ENCODE data around the gene ZNF423. TPM values are rescaled to one million over a fixed set of nuclear protein-coding genes. Genes with fewer than 3 reads are reported as not detected.

ZNF423 gene
- polyA plus RNA-seq, 1 donor from 2014 or later = 4.5 TPM

- no peak for TF ChIP-seq EP300 (conservative IDR thresholded peaks at IDR 0.05; ENCODE audit: poor library complexity, severe bottlenecking)
- TF ChIP-seq MXI1 (conservative IDR thresholded peaks at IDR 0.05; ENCODE audit: poor library complexity, severe bottlenecking) = no peak
- TF ChIP-seq RAD21 (conservative IDR thresholded peaks at IDR 0.05) = no peak
- no peak for TF ChIP-seq EZH2 (IDR thresholded peaks at IDR 0.05; ENCODE audit: borderline replicate concordance, insufficient read depth, low read length, poor library complexity, severe bottlenecking)
- no peak for TF ChIP-seq POLR2AphosphoS5 (IDR thresholded peaks at IDR 0.05)
- no peak for TF ChIP-seq SMC3 (conservative IDR thresholded peaks at IDR 0.05; ENCODE audit: poor library complexity)
- no peak for TF ChIP-seq TAF1 (IDR thresholded peaks at IDR 0.05; ENCODE audit: low read depth)
- TF ChIP-seq CTCF (IDR thresholded peaks at IDR 0.05; ENCODE audit: poor library complexity, severe bottlenecking) = no peak
- TF ChIP-seq REST (IDR thresholded peaks at IDR 0.05; ENCODE audit: borderline replicate concordance) = no peak
- H3K9me3 ChIP-seq (ENCODE audit: low read length) = no peaks in the 10 kb centered on the region
- H3K9me2 ChIP-seq (ENCODE audit: insufficient read depth, low read length) = no peaks in the 10 kb centered on the region
Observed at GRCh38 chr16:49890876-49891275, 35.0 kb upstream of the ZNF423 start.

GRCh38 chr16:49889725-49890397 is 33.9 kb upstream of the ZNF423 start:
- no peak overlapping the region for H3K9ac ChIP-seq (ENCODE audit: low read length)
- no peaks in the 10 kb centered on the region for H3K9me3 ChIP-seq (ENCODE audit: low read length)
- no peak overlapping the region for H3K4me2 ChIP-seq (ENCODE audit: low read length)
- H2AFZ ChIP-seq (ENCODE audit: low read depth, low read length) = no peak overlapping the region
- H3K27me3 ChIP-seq (ENCODE audit: insufficient read depth, low read depth, low read length) = no peaks in the 10 kb centered on the region
- H3K27ac ChIP-seq (ENCODE audit: low read length) = no peak overlapping the region
- no peaks in the 10 kb centered on the region for H3F3A ChIP-seq (ENCODE audit: insufficient read depth, low read length, poor library complexity, severe bottlenecking)
- TF ChIP-seq EP300 (conservative IDR thresholded peaks at IDR 0.05; ENCODE audit: poor library complexity, severe bottlenecking) = no peak
- no peak for TF ChIP-seq TAF1 (IDR thresholded peaks at IDR 0.05; ENCODE audit: low read depth)
- no peak for TF ChIP-seq POLR2AphosphoS5 (IDR thresholded peaks at IDR 0.05)
- TF ChIP-seq RAD21 (conservative IDR thresholded peaks at IDR 0.05) = no peak
- TF ChIP-seq MXI1 (conservative IDR thresholded peaks at IDR 0.05; ENCODE audit: poor library complexity, severe bottlenecking) = no peak
- no peak for TF ChIP-seq SMC3 (conservative IDR thresholded peaks at IDR 0.05; ENCODE audit: poor library complexity)
- TF ChIP-seq CTCF (IDR thresholded peaks at IDR 0.05; ENCODE audit: poor library complexity, severe bottlenecking) = no peak
- no peak for TF ChIP-seq EZH2 (IDR thresholded peaks at IDR 0.05; ENCODE audit: borderline replicate concordance, insufficient read depth, low read length, poor library complexity, severe bottlenecking)
- no peak for TF ChIP-seq REST (IDR thresholded peaks at IDR 0.05; ENCODE audit: borderline replicate concordance)
- no peaks in the 10 kb centered on the region for H3K36me3 ChIP-seq (ENCODE audit: insufficient read depth, low read length)
- no peaks in the 10 kb centered on the region for H3K9me2 ChIP-seq (ENCODE audit: insufficient read depth, low read length)
- no peaks in the 10 kb centered on the region for H4K20me1 ChIP-seq (ENCODE audit: insufficient read depth)
- H3K4me3 ChIP-seq (ENCODE audit: low read length) = no peak overlapping the region
- H3K79me2 ChIP-seq (replicated peaks; ENCODE audit: insufficient read depth, low read length) = no peaks in the 10 kb centered on the region

More at GRCh38 chr16:49890876-49891275, 35.0 kb upstream of the ZNF423 start:
- H2AFZ ChIP-seq (ENCODE audit: low read depth, low read length) = no peak overlapping the region
- H3K27me3 ChIP-seq (ENCODE audit: insufficient read depth, low read depth, low read length) = no peaks in the 10 kb centered on the region
- no peaks in the 10 kb centered on the region for H3K79me2 ChIP-seq (replicated peaks; ENCODE audit: insufficient read depth, low read length)
- no peak overlapping the region for H3K27ac ChIP-seq (ENCODE audit: low read length)
- no peak overlapping the region for H3K9ac ChIP-seq (ENCODE audit: low read length)
- no peaks in the 10 kb centered on the region for H4K20me1 ChIP-seq (ENCODE audit: insufficient read depth)
- no peak overlapping the region for H3K4me2 ChIP-seq (ENCODE audit: low read length)
- no peak overlapping the region for H3K4me3 ChIP-seq (ENCODE audit: low read length)
- no peaks in the 10 kb centered on the region for H3K36me3 ChIP-seq (ENCODE audit: insufficient read depth, low read length)
- H3F3A ChIP-seq (ENCODE audit: insufficient read depth, low read length, poor library complexity, severe bottlenecking) = no peaks in the 10 kb centered on the region
